Measurements from ENCODE around the gene FIGLA.

FIGLA gene

DNA sequence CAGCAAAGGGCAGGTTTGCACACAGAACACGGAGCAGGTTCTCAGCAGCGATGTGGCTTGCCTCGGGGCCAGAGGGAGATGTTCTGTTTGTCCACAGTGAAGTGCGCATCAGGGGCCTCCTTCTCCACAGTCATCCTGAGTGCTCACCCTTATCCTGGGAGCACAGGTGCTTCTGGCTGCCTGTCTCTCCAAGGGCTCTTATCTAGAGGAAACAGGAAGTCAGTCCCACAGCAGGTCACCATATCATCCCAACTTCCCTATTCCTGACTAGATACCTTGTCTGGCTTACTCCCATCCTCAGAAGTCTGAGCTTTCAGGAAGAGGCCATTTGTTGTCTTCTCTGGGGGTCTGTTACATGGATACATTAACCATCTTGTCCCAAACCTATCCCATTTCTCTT is 45.2 kb upstream of the FIGLA start, which contains the start of gene CD207:
CD207 (minus strand) TSS at position 174 of the 400 bp plus-strand sequence; CDS start at position 134, 40 bp downstream.
- Histone ChIP-seq H3K27me3 (ENCODE audit: insufficient read depth, poor library complexity, severe bottlenecking) (no peaks in the 10 kb centered on the region), H3K27ac (replicated peaks) (no peak within 1 kb of the TSS), H3K4me3 (replicated peaks; ENCODE audit: insufficient read depth, low read length) (no peak within 1 kb of the TSS)
- peak; percentile 54; the same call in 1 of the 2 replicates for TF ChIP-seq SPI1 (IDR thresholded peaks at IDR 0.05; ENCODE audit: borderline replicate concordance, low read depth)
- TF ChIP-seq GABPA (IDR thresholded peaks at IDR 0.05; ENCODE audit: low read depth), result no peak
- DNase-seq (ENCODE audit: low read depth in 1 of 2, low spot score in 1 of 2), result no peak

DNA sequence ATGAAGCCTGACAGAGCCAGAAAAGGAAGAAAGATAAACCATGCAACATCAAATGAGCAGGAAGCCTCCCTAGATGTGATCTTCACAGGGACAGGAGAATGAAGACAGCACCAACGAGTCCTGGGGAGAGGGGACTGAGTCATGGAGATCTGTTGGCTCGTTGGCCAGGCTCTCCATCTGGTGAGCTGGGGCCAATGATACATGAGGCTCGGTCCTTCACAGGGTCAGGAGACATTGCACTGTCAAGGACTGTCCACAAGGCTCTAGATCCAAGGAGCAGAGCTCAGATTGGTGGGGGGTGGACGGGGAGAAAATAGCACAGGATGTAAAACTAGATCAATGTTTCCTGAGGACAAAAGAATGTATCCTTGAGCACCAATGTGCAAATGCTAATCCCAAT is 44.4 kb upstream of the FIGLA start:
- Histone ChIP-seq H3K4me3 (replicated peaks; ENCODE audit: insufficient read depth, low read length) (no peak overlapping the region), H3K27me3 (ENCODE audit: insufficient read depth, poor library complexity, severe bottlenecking) (no peaks in the 10 kb centered on the region), H3K27ac (replicated peaks) (no peak overlapping the region)
- TF ChIP-seq, protein P1, sequence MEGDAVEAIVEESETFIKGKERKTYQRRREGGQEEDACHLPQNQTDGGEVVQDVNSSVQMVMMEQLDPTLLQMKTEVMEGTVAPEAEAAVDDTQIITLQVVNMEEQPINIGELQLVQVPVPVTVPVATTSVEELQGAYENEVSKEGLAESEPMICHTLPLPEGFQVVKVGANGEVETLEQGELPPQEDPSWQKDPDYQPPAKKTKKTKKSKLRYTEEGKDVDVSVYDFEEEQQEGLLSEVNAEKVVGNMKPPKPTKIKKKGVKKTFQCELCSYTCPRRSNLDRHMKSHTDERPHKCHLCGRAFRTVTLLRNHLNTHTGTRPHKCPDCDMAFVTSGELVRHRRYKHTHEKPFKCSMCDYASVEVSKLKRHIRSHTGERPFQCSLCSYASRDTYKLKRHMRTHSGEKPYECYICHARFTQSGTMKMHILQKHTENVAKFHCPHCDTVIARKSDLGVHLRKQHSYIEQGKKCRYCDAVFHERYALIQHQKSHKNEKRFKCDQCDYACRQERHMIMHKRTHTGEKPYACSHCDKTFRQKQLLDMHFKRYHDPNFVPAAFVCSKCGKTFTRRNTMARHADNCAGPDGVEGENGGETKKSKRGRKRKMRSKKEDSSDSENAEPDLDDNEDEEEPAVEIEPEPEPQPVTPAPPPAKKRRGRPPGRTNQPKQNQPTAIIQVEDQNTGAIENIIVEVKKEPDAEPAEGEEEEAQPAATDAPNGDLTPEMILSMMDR (IDR thresholded peaks at IDR 0.05; ENCODE audit: insufficient read depth, low read length), result no peak
- TF ChIP-seq GABPA (IDR thresholded peaks at IDR 0.05; ENCODE audit: low read depth) (no peak), SPI1 (IDR thresholded peaks at IDR 0.05; ENCODE audit: borderline replicate concordance, low read depth) (no peak), POLR2AphosphoS5 (IDR thresholded peaks at IDR 0.05; ENCODE audit: low read depth) (no peak)
- TF ChIP-seq, protein P2, sequence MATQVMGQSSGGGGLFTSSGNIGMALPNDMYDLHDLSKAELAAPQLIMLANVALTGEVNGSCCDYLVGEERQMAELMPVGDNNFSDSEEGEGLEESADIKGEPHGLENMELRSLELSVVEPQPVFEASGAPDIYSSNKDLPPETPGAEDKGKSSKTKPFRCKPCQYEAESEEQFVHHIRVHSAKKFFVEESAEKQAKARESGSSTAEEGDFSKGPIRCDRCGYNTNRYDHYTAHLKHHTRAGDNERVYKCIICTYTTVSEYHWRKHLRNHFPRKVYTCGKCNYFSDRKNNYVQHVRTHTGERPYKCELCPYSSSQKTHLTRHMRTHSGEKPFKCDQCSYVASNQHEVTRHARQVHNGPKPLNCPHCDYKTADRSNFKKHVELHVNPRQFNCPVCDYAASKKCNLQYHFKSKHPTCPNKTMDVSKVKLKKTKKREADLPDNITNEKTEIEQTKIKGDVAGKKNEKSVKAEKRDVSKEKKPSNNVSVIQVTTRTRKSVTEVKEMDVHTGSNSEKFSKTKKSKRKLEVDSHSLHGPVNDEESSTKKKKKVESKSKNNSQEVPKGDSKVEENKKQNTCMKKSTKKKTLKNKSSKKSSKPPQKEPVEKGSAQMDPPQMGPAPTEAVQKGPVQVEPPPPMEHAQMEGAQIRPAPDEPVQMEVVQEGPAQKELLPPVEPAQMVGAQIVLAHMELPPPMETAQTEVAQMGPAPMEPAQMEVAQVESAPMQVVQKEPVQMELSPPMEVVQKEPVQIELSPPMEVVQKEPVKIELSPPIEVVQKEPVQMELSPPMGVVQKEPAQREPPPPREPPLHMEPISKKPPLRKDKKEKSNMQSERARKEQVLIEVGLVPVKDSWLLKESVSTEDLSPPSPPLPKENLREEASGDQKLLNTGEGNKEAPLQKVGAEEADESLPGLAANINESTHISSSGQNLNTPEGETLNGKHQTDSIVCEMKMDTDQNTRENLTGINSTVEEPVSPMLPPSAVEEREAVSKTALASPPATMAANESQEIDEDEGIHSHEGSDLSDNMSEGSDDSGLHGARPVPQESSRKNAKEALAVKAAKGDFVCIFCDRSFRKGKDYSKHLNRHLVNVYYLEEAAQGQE (IDR thresholded peaks at IDR 0.05; ENCODE audit: insufficient replicate concordance, low read depth), result no peak
- DNase-seq (ENCODE audit: low read depth in 1 of 2, low spot score in 1 of 2), result no peak

DNA sequence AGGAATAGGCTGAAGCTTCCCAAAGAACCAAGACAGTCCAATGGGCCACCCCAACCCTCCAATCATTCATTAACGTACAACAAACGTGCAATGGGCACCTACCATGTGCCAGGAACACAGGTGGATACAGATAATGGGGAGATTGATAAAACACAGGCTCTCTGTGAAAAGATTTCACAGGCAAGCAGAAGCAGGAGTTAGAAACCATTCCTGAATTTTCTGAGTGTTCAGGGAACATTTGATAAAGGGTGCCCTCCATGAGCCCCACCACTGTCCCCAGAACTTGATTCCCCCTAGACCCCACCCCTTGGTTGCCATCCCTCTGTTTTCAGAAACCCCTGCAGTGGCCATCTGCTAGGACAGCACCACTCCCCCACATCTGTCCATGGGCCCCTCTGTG is 43.7 kb upstream of the FIGLA start:
- TF ChIP-seq, protein P1 (IDR thresholded peaks at IDR 0.05; ENCODE audit: insufficient read depth, low read length), result no peak
- no peak for TF ChIP-seq SPI1 (IDR thresholded peaks at IDR 0.05; ENCODE audit: borderline replicate concordance, low read depth)
- no peak for TF ChIP-seq GABPA (IDR thresholded peaks at IDR 0.05; ENCODE audit: low read depth)
- no peak for TF ChIP-seq POLR2AphosphoS5 (IDR thresholded peaks at IDR 0.05; ENCODE audit: low read depth)
- DNase-seq (ENCODE audit: low read depth in 1 of 2, low spot score in 1 of 2), result no peak
- H3K27ac ChIP-seq (replicated peaks), result no peak overlapping the region
- H3K27me3 ChIP-seq (ENCODE audit: insufficient read depth, poor library complexity, severe bottlenecking), result no peaks in the 10 kb centered on the region
- no peak overlapping the region for H3K4me3 ChIP-seq (replicated peaks; ENCODE audit: insufficient read depth, low read length)

DNA sequence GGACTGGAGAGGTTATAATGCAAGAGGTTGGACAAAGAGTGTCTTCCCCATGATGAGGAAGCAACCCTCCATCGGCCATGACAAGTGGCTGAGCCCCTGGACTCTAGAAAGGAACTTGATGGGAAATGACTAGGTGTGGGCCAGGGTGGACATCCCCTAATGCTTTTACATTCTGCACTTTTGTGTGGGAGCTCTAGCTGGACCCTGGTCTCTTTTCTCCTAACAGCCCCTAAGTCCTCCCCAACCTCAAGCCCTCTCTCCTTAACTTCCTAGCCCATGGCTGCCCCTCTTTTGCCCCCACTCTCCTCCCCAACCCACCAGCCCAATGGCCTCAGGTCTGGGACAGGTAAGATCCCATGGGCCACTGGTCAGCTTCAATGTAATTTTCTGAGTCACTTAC is 42.8 kb upstream of the FIGLA start:
- Histone ChIP-seq H3K27ac (replicated peaks) (no peak overlapping the region), H3K27me3 (ENCODE audit: insufficient read depth, poor library complexity, severe bottlenecking) (no peaks in the 10 kb centered on the region), H3K4me3 (replicated peaks; ENCODE audit: insufficient read depth, low read length) (no peak overlapping the region)
- TF ChIP-seq, protein P1 (IDR thresholded peaks at IDR 0.05; ENCODE audit: insufficient read depth, low read length), result no peak
- no peak for TF ChIP-seq POLR2AphosphoS5 (IDR thresholded peaks at IDR 0.05; ENCODE audit: low read depth)
- no peak for TF ChIP-seq GABPA (IDR thresholded peaks at IDR 0.05; ENCODE audit: low read depth)
- TF ChIP-seq, protein P2 (IDR thresholded peaks at IDR 0.05; ENCODE audit: insufficient replicate concordance, low read depth), result no peak
- no peak for TF ChIP-seq SPI1 (IDR thresholded peaks at IDR 0.05; ENCODE audit: borderline replicate concordance, low read depth)
- DNase-seq (ENCODE audit: low read depth in 1 of 2, low spot score in 1 of 2), result no peak

All from HL-60 (cell line).